Fibroblast of pulmonary artery (primary cell): ENCODE measurements around the gene HPSE2.

Experiments used
- DNase-seq: peaks from one replicate; pipeline ENCODE4 v3.0.0-alpha.2; 2010; ENCODE audit warnings: low read depth
- H3K4me3 ChIP-seq: replicated peaks from 2 replicates; pipeline ENCODE4 v1.5.1; 2011; ENCODE audit warnings: low read depth, mild to moderate bottlenecking, control low read depth, low read length, moderate library complexity
- TF ChIP-seq, protein P1 (sequence below): IDR thresholded peaks from 2 replicates; pipeline ENCODE4 v1.5.1; 2011; ENCODE audit warnings: mild to moderate bottlenecking, control low read depth, low read length, inconsistent platforms; ENCODE audit errors: missing control alignments

HPSE2 gene

DNA sequence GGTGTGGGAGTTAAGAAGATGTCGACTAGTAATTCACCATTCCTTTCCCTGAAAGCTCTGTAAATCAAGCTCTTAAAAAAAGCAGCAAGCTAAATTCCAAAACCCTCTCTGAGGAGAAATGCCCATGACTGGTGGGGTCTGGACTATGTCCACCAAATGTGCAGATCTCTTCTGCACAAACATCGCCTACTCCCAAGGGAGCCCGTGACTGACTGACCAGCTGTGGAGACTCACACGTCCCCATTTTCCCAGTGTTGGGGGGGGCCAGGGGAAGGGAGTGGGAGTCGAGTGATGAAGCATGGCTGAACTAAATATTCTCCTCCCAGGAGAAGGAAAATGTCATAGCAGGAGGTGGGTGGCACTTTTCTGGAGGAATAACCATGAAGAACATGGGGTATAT, 624.8 kb downstream of the HPSE2 start:
- DNase-seq = no peak
- no peak overlapping the region for H3K4me3 ChIP-seq
- TF ChIP-seq, protein P1, sequence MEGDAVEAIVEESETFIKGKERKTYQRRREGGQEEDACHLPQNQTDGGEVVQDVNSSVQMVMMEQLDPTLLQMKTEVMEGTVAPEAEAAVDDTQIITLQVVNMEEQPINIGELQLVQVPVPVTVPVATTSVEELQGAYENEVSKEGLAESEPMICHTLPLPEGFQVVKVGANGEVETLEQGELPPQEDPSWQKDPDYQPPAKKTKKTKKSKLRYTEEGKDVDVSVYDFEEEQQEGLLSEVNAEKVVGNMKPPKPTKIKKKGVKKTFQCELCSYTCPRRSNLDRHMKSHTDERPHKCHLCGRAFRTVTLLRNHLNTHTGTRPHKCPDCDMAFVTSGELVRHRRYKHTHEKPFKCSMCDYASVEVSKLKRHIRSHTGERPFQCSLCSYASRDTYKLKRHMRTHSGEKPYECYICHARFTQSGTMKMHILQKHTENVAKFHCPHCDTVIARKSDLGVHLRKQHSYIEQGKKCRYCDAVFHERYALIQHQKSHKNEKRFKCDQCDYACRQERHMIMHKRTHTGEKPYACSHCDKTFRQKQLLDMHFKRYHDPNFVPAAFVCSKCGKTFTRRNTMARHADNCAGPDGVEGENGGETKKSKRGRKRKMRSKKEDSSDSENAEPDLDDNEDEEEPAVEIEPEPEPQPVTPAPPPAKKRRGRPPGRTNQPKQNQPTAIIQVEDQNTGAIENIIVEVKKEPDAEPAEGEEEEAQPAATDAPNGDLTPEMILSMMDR = no peak

DNA sequence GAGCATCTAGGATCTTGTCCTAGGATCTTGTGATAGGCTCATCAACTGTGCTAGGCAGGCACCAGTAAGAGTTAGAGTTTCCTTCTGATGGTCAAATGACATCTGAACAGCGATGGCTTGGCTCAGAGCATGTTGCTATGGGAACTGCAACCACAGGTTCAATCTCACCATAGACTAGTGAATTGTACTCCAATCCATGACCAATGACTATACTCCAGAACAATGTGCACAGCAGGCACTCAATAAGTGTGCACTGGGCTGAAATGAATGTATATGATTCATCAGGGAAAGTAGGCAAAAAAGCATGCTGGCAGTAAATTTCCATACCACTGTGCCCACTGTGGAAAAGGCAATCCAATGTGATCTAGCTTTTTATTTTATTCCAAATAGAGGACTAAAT, 625.4 kb downstream of the HPSE2 start:
- no peak for DNase-seq
- TF ChIP-seq, protein P1 = no peak
- no peak overlapping the region for H3K4me3 ChIP-seq

DNA sequence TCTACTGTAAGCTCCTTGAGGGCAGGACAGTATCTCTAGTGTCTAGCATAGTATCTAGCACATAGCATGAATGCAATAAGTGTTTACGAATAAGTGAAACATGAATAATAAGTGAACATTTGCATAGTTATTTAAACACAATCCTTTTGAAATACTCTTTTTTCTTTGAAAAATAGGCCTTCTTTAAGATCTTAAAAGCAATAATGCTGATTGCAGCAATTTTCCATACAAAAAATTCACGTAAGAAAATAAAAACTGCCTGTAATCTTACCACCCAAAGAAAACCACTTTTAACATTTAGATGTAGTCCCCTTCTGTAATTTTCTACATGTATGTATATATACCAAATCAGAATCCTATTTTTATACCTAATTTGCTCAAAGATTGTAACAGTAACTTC, 626.4 kb downstream of the HPSE2 start:
- no peak overlapping the region for H3K4me3 ChIP-seq

DNA sequence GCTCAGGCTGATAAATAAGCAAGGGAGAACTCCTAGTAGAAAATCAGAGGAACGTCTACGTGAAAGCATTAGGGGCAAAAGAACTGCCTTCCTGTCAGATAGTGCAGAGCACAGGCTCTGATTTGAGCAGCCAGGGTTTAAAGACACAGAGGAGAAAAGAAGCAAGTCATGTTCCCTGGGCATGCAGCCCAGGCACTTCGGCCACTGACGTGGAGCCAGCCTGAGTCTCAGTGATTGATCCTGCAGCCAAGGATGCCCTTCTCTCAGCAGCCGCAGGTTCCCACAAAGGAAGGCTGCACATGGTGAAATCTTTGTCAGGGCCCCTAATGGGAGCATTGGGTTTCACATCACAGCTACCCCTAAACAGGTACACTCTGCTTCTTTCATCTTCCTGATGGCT, 627.2 kb downstream of the HPSE2 start:
- TF ChIP-seq, protein P1 = no peak
- H3K4me3 ChIP-seq = no peak overlapping the region
- DNase-seq = no peak

More for the DNA sequence above, 626.4 kb downstream of the HPSE2 start:
- TF ChIP-seq, protein P1 = no peak
- no peak for DNase-seq

DNA sequence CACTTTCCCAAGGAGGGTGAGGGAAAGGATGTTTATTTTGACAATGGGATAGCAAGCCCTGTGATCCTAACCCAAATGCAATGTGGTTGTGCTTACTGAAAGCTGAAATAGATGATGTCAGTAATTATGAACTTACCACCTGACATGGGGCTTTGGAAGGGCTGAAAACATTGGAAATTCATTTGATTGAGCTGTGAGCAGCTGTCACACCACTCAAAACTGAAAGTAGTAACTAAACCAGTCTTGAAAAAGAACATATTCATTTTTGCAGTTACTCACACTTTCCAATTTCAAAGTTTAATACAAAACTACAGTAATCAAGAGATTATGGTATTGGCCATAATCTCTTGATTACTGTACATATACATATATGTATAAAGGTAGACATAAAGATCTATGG, 633.4 kb downstream of the HPSE2 start:
- H3K4me3 ChIP-seq = no peak overlapping the region
- DNase-seq = no peak
- TF ChIP-seq, protein P1 = no peak

DNA sequence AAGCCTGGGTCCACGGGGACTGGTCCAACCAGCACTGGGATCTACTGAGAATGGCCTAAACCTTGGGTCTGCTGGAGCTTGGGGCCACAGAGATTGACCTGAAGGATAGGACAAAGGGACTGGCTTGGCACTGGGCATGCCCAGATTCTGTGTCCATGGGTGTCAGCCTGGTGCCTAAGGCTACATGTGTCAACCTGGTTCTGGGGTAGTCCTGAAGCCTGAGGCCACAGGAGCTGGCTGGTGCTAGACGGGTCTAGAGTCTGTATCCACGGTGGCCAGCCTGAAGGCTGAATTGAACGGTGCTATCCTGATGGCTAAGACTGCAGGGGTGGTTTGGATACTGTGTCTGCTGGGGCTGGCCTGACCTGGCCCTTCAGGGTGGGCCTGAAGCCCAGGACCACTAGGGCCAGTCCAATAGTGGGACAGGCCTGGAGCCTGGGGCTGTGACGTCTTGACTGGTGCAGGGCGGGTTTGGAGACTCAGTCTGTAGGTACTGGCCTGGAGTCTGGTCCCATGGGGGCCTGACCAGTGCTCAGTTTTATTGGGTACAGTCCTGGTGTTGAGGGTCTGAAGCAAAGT, 636.5 kb downstream of the HPSE2 start:
- no peak overlapping the region for H3K4me3 ChIP-seq
- DNase-seq = no peak
- TF ChIP-seq, protein P1 = no peak

DNA sequence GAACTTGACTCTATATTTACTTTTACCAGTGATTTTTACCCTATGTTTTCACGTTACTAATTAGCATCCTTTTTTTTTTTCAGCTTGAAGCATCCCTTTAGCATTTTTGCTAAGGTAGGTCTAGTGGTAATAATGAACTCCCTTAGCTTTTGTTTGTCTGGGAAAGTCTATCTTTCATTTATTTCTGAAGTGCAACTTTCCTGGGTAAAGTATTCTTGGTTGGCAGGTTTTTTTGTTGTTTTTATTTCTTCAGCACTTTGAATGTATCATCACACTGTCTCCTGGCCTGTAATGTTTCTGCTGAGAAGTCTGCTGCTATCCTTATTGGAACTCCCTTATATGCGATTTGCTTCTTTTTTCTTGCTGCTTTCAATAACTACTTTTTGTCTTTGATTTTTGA, 639.2 kb downstream of the HPSE2 start:
- no peak overlapping the region for H3K4me3 ChIP-seq
- TF ChIP-seq, protein P1 = no peak
- DNase-seq = no peak
